ENCODE results near the gene CUL7.

Gene CUL7

DNA sequence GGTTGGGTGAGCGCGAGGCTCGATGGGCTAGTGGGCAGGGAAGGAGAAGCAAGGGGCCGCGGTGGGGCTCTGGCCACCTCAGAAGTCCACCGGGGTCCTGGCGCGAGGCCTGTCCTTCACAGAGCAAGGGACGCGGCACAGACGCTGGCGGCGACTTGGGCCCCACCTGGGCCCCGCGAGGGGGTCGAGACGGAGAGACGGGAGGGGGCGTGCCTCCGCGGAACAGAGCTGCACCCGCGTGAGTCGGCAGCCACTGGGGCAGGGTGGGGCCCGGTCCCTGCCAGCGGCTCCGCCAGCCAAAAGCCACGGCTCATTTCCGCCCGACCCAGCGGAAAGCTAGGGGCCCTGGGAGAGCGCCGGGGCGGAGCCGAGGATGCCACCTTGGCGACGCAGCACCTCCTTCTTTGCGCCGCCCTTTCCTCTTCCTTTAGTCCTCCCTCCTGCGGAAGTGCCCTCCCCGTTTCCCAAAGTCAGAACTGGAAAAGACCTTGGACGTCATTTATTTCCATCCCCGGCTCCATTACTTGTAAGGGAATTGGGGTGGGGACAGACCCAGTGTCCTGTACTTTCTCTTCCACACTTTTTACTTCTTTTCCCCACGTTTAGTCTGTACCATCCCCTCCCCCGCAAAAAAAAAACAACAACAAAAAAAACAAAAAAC lies at the start of gene CUL7:
Gene CUL7, minus strand, starts transcription at position 307 of the 661 bp plus-strand sequence. CDS start 1,063 bp downstream, outside the sequence.
- Histone ChIP-seq H3K27ac (ENCODE audit: low read depth, low read length) (peak within 1 kb of the TSS; percentile 97), H3K4me1 (ENCODE audit: insufficient read depth, low read length) (peaks cover 29% of the 10 kb centered on the region), H3K4me3 (ENCODE audit: low read depth in 1 of 2, low read length in 2 of 2) (peak within 1 kb of the TSS; percentile 55 to 71), H3K9me3 (ENCODE audit: low read length) (no peaks in the 10 kb centered on the region), H3K27me3 (ENCODE audit: control insufficient read depth in 1 of 2, insufficient read depth in 2 of 2, low read length in 2 of 2) (no peaks in the 10 kb centered on the region), H3K36me3 (ENCODE audit: insufficient read depth, low read length) (peaks cover 31% of the 10 kb centered on the region), H3K9ac (ENCODE audit: low read length) (peak within 1 kb of the TSS; percentile 53)

DNA sequence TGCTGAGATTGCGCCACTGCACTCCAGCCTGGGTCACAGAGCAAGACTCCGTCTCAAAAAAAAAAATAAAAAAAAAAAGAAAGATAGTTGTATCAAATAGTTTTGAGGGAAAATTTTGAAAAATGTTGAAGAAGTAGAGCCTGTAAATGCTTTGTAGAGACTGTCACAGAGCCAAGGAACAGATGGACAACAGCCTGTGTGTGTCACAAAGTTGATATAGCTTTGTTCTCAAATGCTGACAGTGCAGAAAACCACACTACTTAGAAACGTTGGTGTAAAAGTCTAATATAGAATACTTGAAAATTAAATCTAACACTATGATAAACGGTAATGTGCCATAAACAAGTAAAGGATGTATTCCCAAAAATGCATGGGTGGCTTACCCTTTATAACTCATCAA lies 47.8 kb upstream of the CUL7 start:
- H3K27ac ChIP-seq (ENCODE audit: low read depth, low read length), result no peak overlapping the region
- no peaks in the 10 kb centered on the region for H3K9me3 ChIP-seq (ENCODE audit: low read length)
- no peaks in the 10 kb centered on the region for H3K27me3 ChIP-seq (ENCODE audit: control insufficient read depth in 1 of 2, insufficient read depth in 2 of 2, low read length in 2 of 2)
- no peaks in the 10 kb centered on the region for H3K4me1 ChIP-seq (ENCODE audit: insufficient read depth, low read length)
- H3K36me3 ChIP-seq (ENCODE audit: insufficient read depth, low read length), result no peaks in the 10 kb centered on the region
- no peak overlapping the region for H3K9ac ChIP-seq (ENCODE audit: low read length)
- no peak overlapping the region for H3K4me3 ChIP-seq (ENCODE audit: low read depth in 1 of 2, low read length in 2 of 2)

GRCh38 chr6:43097502-43097901 lies 43.9 kb upstream of the CUL7 start:
- Histone ChIP-seq H3K36me3 (ENCODE audit: insufficient read depth, low read length) (no peaks in the 10 kb centered on the region), H3K9ac (ENCODE audit: low read length) (no peak overlapping the region), H3K27me3 (ENCODE audit: control insufficient read depth in 1 of 2, insufficient read depth in 2 of 2, low read length in 2 of 2) (no peaks in the 10 kb centered on the region), H3K4me3 (ENCODE audit: low read depth in 1 of 2, low read length in 2 of 2) (no peak overlapping the region), H3K9me3 (ENCODE audit: low read length) (no peaks in the 10 kb centered on the region), H3K27ac (ENCODE audit: low read depth, low read length) (no peak overlapping the region), H3K4me1 (ENCODE audit: insufficient read depth, low read length) (peaks cover 5% of the 10 kb centered on the region)

GRCh38 chr6:43097098-43097489 lies 43.4 kb upstream of the CUL7 start:
- H3K9me3 ChIP-seq (ENCODE audit: low read length), result no peaks in the 10 kb centered on the region
- no peak overlapping the region for H3K9ac ChIP-seq (ENCODE audit: low read length)
- peaks cover 5% of the 10 kb centered on the region for H3K4me1 ChIP-seq (ENCODE audit: insufficient read depth, low read length)
- no peaks in the 10 kb centered on the region for H3K36me3 ChIP-seq (ENCODE audit: insufficient read depth, low read length)
- no peak overlapping the region for H3K27ac ChIP-seq (ENCODE audit: low read depth, low read length)
- no peaks in the 10 kb centered on the region for H3K27me3 ChIP-seq (ENCODE audit: control insufficient read depth in 1 of 2, insufficient read depth in 2 of 2, low read length in 2 of 2)
- no peak overlapping the region for H3K4me3 ChIP-seq (ENCODE audit: low read depth in 1 of 2, low read length in 2 of 2)

- H3K36me3 ChIP-seq (ENCODE audit: insufficient read depth, low read length), result no peaks in the 10 kb centered on the region
- peaks cover 5% of the 10 kb centered on the region for H3K4me1 ChIP-seq (ENCODE audit: insufficient read depth, low read length)
- no peak overlapping the region for H3K9ac ChIP-seq (ENCODE audit: low read length)
- H3K27me3 ChIP-seq (ENCODE audit: control insufficient read depth in 1 of 2, insufficient read depth in 2 of 2, low read length in 2 of 2), result no peaks in the 10 kb centered on the region
- H3K4me3 ChIP-seq (ENCODE audit: low read depth in 1 of 2, low read length in 2 of 2), result no peak overlapping the region
- no peak overlapping the region for H3K27ac ChIP-seq (ENCODE audit: low read depth, low read length)
- H3K9me3 ChIP-seq (ENCODE audit: low read length), result no peaks in the 10 kb centered on the region
Measured at GRCh38 chr6:43096451-43097097, 42.9 kb upstream of the CUL7 start.

DNA sequence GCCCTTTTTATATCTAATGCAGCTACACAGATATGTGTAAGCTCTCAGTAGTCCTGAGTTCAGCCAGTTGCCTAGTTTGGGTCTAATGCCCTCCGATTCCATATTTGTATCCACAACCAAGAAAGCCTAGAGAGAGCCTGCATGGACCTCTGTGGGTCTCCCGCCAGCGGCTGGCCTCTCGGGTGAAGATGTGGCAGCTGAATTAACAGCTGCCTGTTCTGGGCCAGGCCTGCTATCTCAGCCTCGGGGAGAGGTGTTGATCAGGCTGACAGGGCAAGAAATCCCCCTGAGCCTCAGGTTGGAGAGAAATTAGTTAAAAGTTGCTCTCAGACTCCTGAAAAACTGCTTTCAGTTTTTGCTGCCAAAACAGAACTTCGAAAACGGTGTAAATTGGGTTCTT lies 42.3 kb upstream of the CUL7 start:
- no peaks in the 10 kb centered on the region for H3K36me3 ChIP-seq (ENCODE audit: insufficient read depth, low read length)
- no peaks in the 10 kb centered on the region for H3K9me3 ChIP-seq (ENCODE audit: low read length)
- no peaks in the 10 kb centered on the region for H3K27me3 ChIP-seq (ENCODE audit: control insufficient read depth in 1 of 2, insufficient read depth in 2 of 2, low read length in 2 of 2)
- no peak overlapping the region for H3K9ac ChIP-seq (ENCODE audit: low read length)
- H3K27ac ChIP-seq (ENCODE audit: low read depth, low read length), result no peak overlapping the region
- H3K4me3 ChIP-seq (ENCODE audit: low read depth in 1 of 2, low read length in 2 of 2), result no peak overlapping the region
- peaks cover 5% of the 10 kb centered on the region for H3K4me1 ChIP-seq (ENCODE audit: insufficient read depth, low read length)

- peak overlapping the region; percentile 49 to 74 for H3K4me3 ChIP-seq (ENCODE audit: low read depth in 1 of 2, low read length in 2 of 2)
- H3K4me1 ChIP-seq (ENCODE audit: insufficient read depth, low read length), result peaks cover 5% of the 10 kb centered on the region
- no peaks in the 10 kb centered on the region for H3K36me3 ChIP-seq (ENCODE audit: insufficient read depth, low read length)
- no peaks in the 10 kb centered on the region for H3K27me3 ChIP-seq (ENCODE audit: control insufficient read depth in 1 of 2, insufficient read depth in 2 of 2, low read length in 2 of 2)
- no peaks in the 10 kb centered on the region for H3K9me3 ChIP-seq (ENCODE audit: low read length)
- peak overlapping the region; percentile 61 for H3K27ac ChIP-seq (ENCODE audit: low read depth, low read length)
- H3K9ac ChIP-seq (ENCODE audit: low read length), result peak overlapping the region; percentile 62
Measured at GRCh38 chr6:43093436-43094289, 40.0 kb upstream of the CUL7 start.

GRCh38 chr6:43092635-43093034 lies 39.0 kb upstream of the CUL7 start:
- no peak overlapping the region for H3K9ac ChIP-seq (ENCODE audit: low read length)
- peaks cover 5% of the 10 kb centered on the region for H3K4me1 ChIP-seq (ENCODE audit: insufficient read depth, low read length)
- no peak overlapping the region for H3K27ac ChIP-seq (ENCODE audit: low read depth, low read length)
- no peaks in the 10 kb centered on the region for H3K9me3 ChIP-seq (ENCODE audit: low read length)
- H3K4me3 ChIP-seq (ENCODE audit: low read depth in 1 of 2, low read length in 2 of 2), result no peak overlapping the region
- no peaks in the 10 kb centered on the region for H3K27me3 ChIP-seq (ENCODE audit: control insufficient read depth in 1 of 2, insufficient read depth in 2 of 2, low read length in 2 of 2)
- no peaks in the 10 kb centered on the region for H3K36me3 ChIP-seq (ENCODE audit: insufficient read depth, low read length)

GRCh38 chr6:43091436-43091991 lies 37.9 kb upstream of the CUL7 start:
- Histone ChIP-seq H3K4me3 (ENCODE audit: low read depth in 1 of 2, low read length in 2 of 2) (no peak overlapping the region), H3K27ac (ENCODE audit: low read depth, low read length) (no peak overlapping the region), H3K27me3 (ENCODE audit: control insufficient read depth in 1 of 2, insufficient read depth in 2 of 2, low read length in 2 of 2) (no peaks in the 10 kb centered on the region), H3K9ac (ENCODE audit: low read length) (no peak overlapping the region), H3K9me3 (ENCODE audit: low read length) (no peaks in the 10 kb centered on the region), H3K4me1 (ENCODE audit: insufficient read depth, low read length) (peaks cover 5% of the 10 kb centered on the region), H3K36me3 (ENCODE audit: insufficient read depth, low read length) (no peaks in the 10 kb centered on the region)

DNA sequence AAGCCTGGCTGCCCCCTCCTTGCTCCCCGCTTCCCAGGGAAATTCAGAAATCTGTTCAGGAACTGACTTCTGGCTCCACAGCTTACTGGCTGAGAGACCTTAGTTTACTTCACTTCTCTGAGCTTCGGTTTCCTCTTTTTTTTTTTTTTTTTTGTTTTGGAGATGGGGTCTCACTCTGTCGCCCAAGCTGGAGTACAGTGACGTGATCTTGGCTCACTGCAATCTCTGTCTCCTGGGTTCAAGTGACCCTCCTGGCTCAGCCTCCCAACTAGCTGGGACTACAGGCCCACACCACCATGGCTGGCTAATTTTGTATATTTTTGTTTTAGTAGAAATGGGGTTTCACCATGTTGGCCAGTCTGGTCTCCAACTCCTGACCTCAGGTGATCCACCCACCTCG lies 37.4 kb upstream of the CUL7 start:
- Histone ChIP-seq H3K36me3 (ENCODE audit: insufficient read depth, low read length) (no peaks in the 10 kb centered on the region), H3K27ac (ENCODE audit: low read depth, low read length) (no peak overlapping the region), H3K4me1 (ENCODE audit: insufficient read depth, low read length) (peaks cover 5% of the 10 kb centered on the region), H3K27me3 (ENCODE audit: control insufficient read depth in 1 of 2, insufficient read depth in 2 of 2, low read length in 2 of 2) (no peaks in the 10 kb centered on the region), H3K9me3 (ENCODE audit: low read length) (no peaks in the 10 kb centered on the region), H3K4me3 (ENCODE audit: low read depth in 1 of 2, low read length in 2 of 2) (no peak overlapping the region), H3K9ac (ENCODE audit: low read length) (no peak overlapping the region)

- no peaks in the 10 kb centered on the region for H3K36me3 ChIP-seq (ENCODE audit: insufficient read depth, low read length)
- peaks cover 5% of the 10 kb centered on the region for H3K4me1 ChIP-seq (ENCODE audit: insufficient read depth, low read length)
- H3K27ac ChIP-seq (ENCODE audit: low read depth, low read length), result no peak overlapping the region
- H3K27me3 ChIP-seq (ENCODE audit: control insufficient read depth in 1 of 2, insufficient read depth in 2 of 2, low read length in 2 of 2), result no peaks in the 10 kb centered on the region
- no peak overlapping the region for H3K4me3 ChIP-seq (ENCODE audit: low read depth in 1 of 2, low read length in 2 of 2)
- no peaks in the 10 kb centered on the region for H3K9me3 ChIP-seq (ENCODE audit: low read length)
- no peak overlapping the region for H3K9ac ChIP-seq (ENCODE audit: low read length)
Measured at GRCh38 chr6:43090559-43090956, 36.9 kb upstream of the CUL7 start.
